ENCODE measurements around the gene KCNH6.

Gene KCNH6

GRCh38 chr17:63500543-63501390, 22.4 kb upstream of the KCNH6 start:
- H3K27ac ChIP-seq (ENCODE audit: low read length): no peak overlapping the region
- no peak overlapping the region for H3K4me3 ChIP-seq (ENCODE audit: low read length)
- H3K4me1 ChIP-seq (ENCODE audit: low read length): no peaks in the 10 kb centered on the region
- H2AFZ ChIP-seq (ENCODE audit: low read length): no peak overlapping the region
- no peaks in the 10 kb centered on the region for H3K9me3 ChIP-seq (replicated peaks; ENCODE audit: insufficient read depth, low read length)
- peaks cover 33% of the 10 kb centered on the region for H3K27me3 ChIP-seq (replicated peaks; ENCODE audit: insufficient read depth, low read length)
- DNase-seq: no peak
- H3K9me2 ChIP-seq (replicated peaks; ENCODE audit: insufficient read depth, low read length): no peaks in the 10 kb centered on the region
- H3K79me2 ChIP-seq (ENCODE audit: low read length): no peaks in the 10 kb centered on the region
- no peak overlapping the region for H3K4me2 ChIP-seq (ENCODE audit: low read depth, low read length)
- TF ChIP-seq EZH2 (optimal IDR thresholded peaks at IDR 0.05; ENCODE audit: low read depth, low read length) (no peak), CTCF (IDR thresholded peaks at IDR 0.05; ENCODE audit: low read length) (no peak), EZH2phosphoT487 (IDR thresholded peaks at IDR 0.05; ENCODE audit: low read length) (no peak)
- no peak overlapping the region for H3K9ac ChIP-seq (ENCODE audit: low read length)
- no peaks in the 10 kb centered on the region for H4K20me1 ChIP-seq (ENCODE audit: insufficient read depth, low read length)
- H3F3A ChIP-seq (ENCODE audit: insufficient read depth, low read length): no peaks in the 10 kb centered on the region
- no peaks in the 10 kb centered on the region for H3K36me3 ChIP-seq (replicated peaks; ENCODE audit: insufficient read depth, low read length)

- no peaks in the 10 kb centered on the region for H3K36me3 ChIP-seq (replicated peaks; ENCODE audit: insufficient read depth, low read length)
- peaks cover 38% of the 10 kb centered on the region for H3K27me3 ChIP-seq (replicated peaks; ENCODE audit: insufficient read depth, low read length)
- no peak overlapping the region for H3K4me3 ChIP-seq (ENCODE audit: low read length)
- no peaks in the 10 kb centered on the region for H3K79me2 ChIP-seq (ENCODE audit: low read length)
- H2AFZ ChIP-seq (ENCODE audit: low read length): no peak overlapping the region
- no peak overlapping the region for H3K4me2 ChIP-seq (ENCODE audit: low read depth, low read length)
- no peaks in the 10 kb centered on the region for H3K4me1 ChIP-seq (ENCODE audit: low read length)
- H3F3A ChIP-seq (ENCODE audit: insufficient read depth, low read length): no peaks in the 10 kb centered on the region
- H3K9me2 ChIP-seq (replicated peaks; ENCODE audit: insufficient read depth, low read length): no peaks in the 10 kb centered on the region
- H3K9me3 ChIP-seq (replicated peaks; ENCODE audit: insufficient read depth, low read length): no peaks in the 10 kb centered on the region
- H3K27ac ChIP-seq (ENCODE audit: low read length): no peak overlapping the region
- H3K9ac ChIP-seq (ENCODE audit: low read length): no peak overlapping the region
- H4K20me1 ChIP-seq (ENCODE audit: insufficient read depth, low read length): no peaks in the 10 kb centered on the region
- no peak for DNase-seq
- TF ChIP-seq EZH2 (optimal IDR thresholded peaks at IDR 0.05; ENCODE audit: low read depth, low read length) (no peak), CTCF (IDR thresholded peaks at IDR 0.05; ENCODE audit: low read length) (no peak), EZH2phosphoT487 (IDR thresholded peaks at IDR 0.05; ENCODE audit: low read length) (no peak)
Measured at GRCh38 chr17:63503341-63503705, 19.8 kb upstream of the KCNH6 start.

- H3K9me2 ChIP-seq (replicated peaks; ENCODE audit: insufficient read depth, low read length): no peaks in the 10 kb centered on the region
- H3K4me1 ChIP-seq (ENCODE audit: low read length): no peaks in the 10 kb centered on the region
- H4K20me1 ChIP-seq (ENCODE audit: insufficient read depth, low read length): no peaks in the 10 kb centered on the region
- H3K27me3 ChIP-seq (replicated peaks; ENCODE audit: insufficient read depth, low read length): peaks cover 48% of the 10 kb centered on the region
- no peak overlapping the region for H3K27ac ChIP-seq (ENCODE audit: low read length)
- no peaks in the 10 kb centered on the region for H3K9me3 ChIP-seq (replicated peaks; ENCODE audit: insufficient read depth, low read length)
- H2AFZ ChIP-seq (ENCODE audit: low read length): no peak overlapping the region
- H3F3A ChIP-seq (ENCODE audit: insufficient read depth, low read length): no peaks in the 10 kb centered on the region
- H3K9ac ChIP-seq (ENCODE audit: low read length): no peak overlapping the region
- H3K4me3 ChIP-seq (ENCODE audit: low read length): no peak overlapping the region
- TF ChIP-seq EZH2phosphoT487 (IDR thresholded peaks at IDR 0.05; ENCODE audit: low read length) (no peak), EZH2 (optimal IDR thresholded peaks at IDR 0.05; ENCODE audit: low read depth, low read length) (no peak), CTCF (IDR thresholded peaks at IDR 0.05; ENCODE audit: low read length) (no peak)
- no peaks in the 10 kb centered on the region for H3K79me2 ChIP-seq (ENCODE audit: low read length)
- H3K36me3 ChIP-seq (replicated peaks; ENCODE audit: insufficient read depth, low read length): no peaks in the 10 kb centered on the region
- H3K4me2 ChIP-seq (ENCODE audit: low read depth, low read length): no peak overlapping the region
- no peak for DNase-seq
Measured at GRCh38 chr17:63504261-63504660, 18.9 kb upstream of the KCNH6 start.
